Thyroid gland (tissue), 4 donors: ENCODE results near the gene DLG2. TPM values are rescaled to one million over a fixed set of nuclear protein-coding genes. Genes with fewer than 3 reads are reported as not detected.

ENCODE experiments used
- DNase-seq, 2 donors: peaks; one replicate each; pipeline ENCODE4 v3.0.0-alpha.2; 2019
- H3K27ac ChIP-seq, 3 donors: fragments of 200-600 bp; sonication (generic); 1 replicate in 2 of 3; 2 replicates in 1 of 3; pipeline ENCODE4 v1.5.1; 2016 to 2019; ENCODE audit warnings: mild to moderate bottlenecking in 1 of 3, moderate library complexity in 1 of 3
- H3K27me3 ChIP-seq: fragments of 200-600 bp; sonication (generic); one replicate; pipeline ENCODE4 v1.5.1; 2019
- H3K36me3 ChIP-seq, 2 donors: fragments of 200-600 bp; sonication (generic); one replicate each; pipeline ENCODE4 v1.5.1; 2016 to 2019
- H3K4me1 ChIP-seq, 2 donors: fragments of 200-600 bp; sonication (generic); one replicate each; pipeline ENCODE4 v1.5.1; 2017 to 2019
- H3K4me3 ChIP-seq, 3 donors: fragments of 200-600 bp; sonication (generic); replicated peaks in 1 of 3; 1 replicate in 2 of 3; 2 replicates in 1 of 3; pipeline ENCODE4 v1.5.1; 2016; ENCODE audit warnings: mild to moderate bottlenecking in 1 of 3
- H3K9me3 ChIP-seq: fragments of 200-600 bp; sonication (generic); one replicate; pipeline ENCODE4 v1.5.1; 2017
- POLR2A ChIP-seq, 2 donors: fragments of 450-650 bp; IDR thresholded peaks; one replicate each; pipeline ENCODE4 v1.6.1; 2017; ENCODE audit warnings: antibody characterized with exemption in 2 of 2, mild to moderate bottlenecking in 2 of 2, moderate library complexity in 1 of 2
- WGBS, 2 donors: methylation state at CpG; one replicate each; pipeline ENCODE4 v1.1.5; 2017; 5-methylcytosine and 5-hydroxymethylcytosine counted together
- intact Hi-C: fragments of 100-400 bp; cut with DNase I; formaldehyde crosslinking; loops from one replicate; pipeline ENCODE4 v1.15.1; 2023
- total RNA-seq, 4 donors: library from RNA; depleted of rRNA; stranded (reverse); fragments of >200 nt; gene quantifications; one replicate each; pipeline ENCODE4 v1.2.3, GENCODE V29; 2016
- TF ChIP-seq, protein P1 (sequence below), 6 experiments: fragments of 200-600 bp in 3 of 6; fragments of 450-650 bp in 3 of 6; sonication (generic) in 3 of 6; IDR thresholded peaks; one replicate each; pipeline ENCODE4 v1.5.1; 2016 to 2019; ENCODE audit warnings: antibody characterized with exemption in 6 of 6, mild to moderate bottlenecking in 2 of 6, inconsistent platforms in 1 of 6, moderate library complexity in 1 of 6

The DLG2 gene
- total RNA-seq, 4 donors from 2014 or later = 29.4 to 79.4 (median 42.4) TPM

DNA sequence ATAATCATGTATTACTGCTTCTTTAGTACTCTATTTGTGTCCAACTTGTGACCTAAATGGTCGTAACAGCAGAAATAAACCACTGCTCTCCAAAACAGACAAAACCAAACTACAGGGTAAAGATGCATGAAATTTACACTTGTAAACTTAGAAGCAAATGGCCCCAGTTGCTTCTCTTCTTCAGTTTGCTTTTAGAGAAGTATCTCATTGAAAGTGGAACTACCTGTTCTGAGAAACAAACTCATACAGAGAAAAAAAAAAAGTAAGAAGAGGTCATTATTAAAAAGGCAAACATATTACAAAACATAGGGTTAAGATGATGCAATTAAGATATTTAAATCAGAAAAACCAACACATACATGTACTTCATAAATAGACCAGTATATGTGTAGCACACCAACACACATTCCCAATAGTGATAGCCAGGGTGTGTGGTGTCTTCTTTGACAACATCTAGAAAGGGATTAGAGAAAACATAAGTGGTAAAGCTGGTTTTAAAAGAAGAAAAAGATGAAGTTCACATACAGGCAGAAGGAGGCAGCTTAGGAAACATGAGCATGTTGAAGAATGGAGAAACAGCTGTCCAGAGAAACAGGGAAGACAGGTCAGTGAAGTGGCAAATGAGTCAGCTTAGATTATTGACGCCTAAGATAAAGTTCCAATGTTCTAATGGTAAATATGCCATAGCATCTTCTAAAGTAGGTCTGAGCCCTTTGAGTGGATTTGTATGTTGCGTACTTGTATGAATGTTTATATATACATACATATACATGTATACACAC lies 1496.3 kb downstream of the DLG2 start:
- Histone ChIP-seq H3K4me1 (peaks cover 0 to 5% of the 10 kb centered on the region in 2 donors), H3K36me3 (no peaks in the 10 kb centered on the region), H3K9me3 (no peaks in the 10 kb centered on the region), H3K27me3 (no peaks in the 10 kb centered on the region), H3K4me3 (no peak overlapping the region), H3K27ac (no peak overlapping the region)
- no peak for TF ChIP-seq POLR2A (IDR thresholded peaks at IDR 0.05)
- DNase-seq = no peak
- intact Hi-C loops = no loop called here
- WGBS, 2 donors = 91 to 96% methylated on average over 3 of the region's 3 CpGs

DNA sequence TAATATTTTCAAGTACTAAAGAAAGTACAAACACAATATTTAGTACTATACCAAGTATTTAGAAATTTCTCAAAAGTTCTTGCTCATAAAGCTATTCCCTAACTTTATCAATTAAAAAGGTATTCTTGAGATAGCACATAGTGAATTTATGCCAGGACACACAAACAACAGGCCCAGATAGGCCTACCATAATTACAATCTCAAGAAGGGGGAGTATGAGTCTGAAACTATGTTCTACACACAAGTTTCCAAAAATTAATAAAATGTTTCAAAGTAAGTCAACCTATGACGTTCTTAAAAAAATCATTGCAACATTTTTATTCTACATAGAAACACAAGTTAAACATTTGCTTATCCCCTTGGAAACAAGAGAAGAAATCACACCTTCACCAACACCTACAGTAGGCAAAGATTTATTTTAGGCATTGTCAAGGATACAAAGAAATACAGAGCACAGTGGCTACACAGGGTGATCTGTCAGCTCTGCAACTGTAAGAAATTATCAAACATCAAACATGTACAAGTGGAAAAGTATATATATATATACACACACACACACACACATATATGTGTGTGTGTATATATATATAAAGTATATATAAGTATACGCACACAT lies 1497.1 kb downstream of the DLG2 start:
- H3K9me3 ChIP-seq = no peaks in the 10 kb centered on the region
- H3K4me1 ChIP-seq = peaks cover 0 to 5% of the 10 kb centered on the region in 2 donors
- no peaks in the 10 kb centered on the region for H3K27me3 ChIP-seq
- no peak overlapping the region for H3K27ac ChIP-seq
- H3K4me3 ChIP-seq = no peak overlapping the region
- DNase-seq = no peak
- 92 to 95% methylated on average over 2 of the region's 2 CpGs for WGBS, 2 donors
- H3K36me3 ChIP-seq = no peaks in the 10 kb centered on the region
- TF ChIP-seq, protein P1, sequence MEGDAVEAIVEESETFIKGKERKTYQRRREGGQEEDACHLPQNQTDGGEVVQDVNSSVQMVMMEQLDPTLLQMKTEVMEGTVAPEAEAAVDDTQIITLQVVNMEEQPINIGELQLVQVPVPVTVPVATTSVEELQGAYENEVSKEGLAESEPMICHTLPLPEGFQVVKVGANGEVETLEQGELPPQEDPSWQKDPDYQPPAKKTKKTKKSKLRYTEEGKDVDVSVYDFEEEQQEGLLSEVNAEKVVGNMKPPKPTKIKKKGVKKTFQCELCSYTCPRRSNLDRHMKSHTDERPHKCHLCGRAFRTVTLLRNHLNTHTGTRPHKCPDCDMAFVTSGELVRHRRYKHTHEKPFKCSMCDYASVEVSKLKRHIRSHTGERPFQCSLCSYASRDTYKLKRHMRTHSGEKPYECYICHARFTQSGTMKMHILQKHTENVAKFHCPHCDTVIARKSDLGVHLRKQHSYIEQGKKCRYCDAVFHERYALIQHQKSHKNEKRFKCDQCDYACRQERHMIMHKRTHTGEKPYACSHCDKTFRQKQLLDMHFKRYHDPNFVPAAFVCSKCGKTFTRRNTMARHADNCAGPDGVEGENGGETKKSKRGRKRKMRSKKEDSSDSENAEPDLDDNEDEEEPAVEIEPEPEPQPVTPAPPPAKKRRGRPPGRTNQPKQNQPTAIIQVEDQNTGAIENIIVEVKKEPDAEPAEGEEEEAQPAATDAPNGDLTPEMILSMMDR (IDR thresholded peaks at IDR 0.05) = no peak
- TF ChIP-seq POLR2A (IDR thresholded peaks at IDR 0.05) = no peak
- intact Hi-C loops = no loop called here

DNA sequence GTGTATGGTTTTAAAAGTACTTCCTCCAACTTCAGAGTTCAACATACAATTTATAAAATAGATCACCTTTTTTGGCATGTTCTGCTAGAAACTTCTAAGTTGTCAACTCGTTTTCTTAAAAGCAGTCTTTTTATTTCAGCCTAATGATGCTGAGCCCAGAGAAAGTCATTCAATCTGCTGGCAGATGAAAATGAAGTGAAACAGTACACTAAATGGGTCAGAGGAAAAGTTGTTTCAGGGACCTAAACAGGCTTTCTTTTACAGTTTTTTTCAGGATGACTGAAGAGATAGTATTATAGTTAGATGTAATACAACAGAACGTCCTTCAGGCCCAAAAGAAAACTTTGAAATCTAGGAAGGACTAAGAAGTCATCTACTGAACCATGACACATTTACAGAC lies 1498.3 kb downstream of the DLG2 start:
- intact Hi-C loops = no loop called here
- no peaks in the 10 kb centered on the region for H3K9me3 ChIP-seq
- WGBS, 2 donors = 20 to 28% methylated on average over 2 of the region's 2 CpGs
- TF ChIP-seq, protein P1 (IDR thresholded peaks at IDR 0.05) = no peak
- no peak for TF ChIP-seq POLR2A (IDR thresholded peaks at IDR 0.05)
- no peak overlapping the region for H3K4me3 ChIP-seq
- peaks cover 0 to 5% of the 10 kb centered on the region in 2 donors for H3K4me1 ChIP-seq
- H3K27me3 ChIP-seq = no peaks in the 10 kb centered on the region
- H3K36me3 ChIP-seq = no peaks in the 10 kb centered on the region
- no peak for DNase-seq
- H3K27ac ChIP-seq = no peak overlapping the region

DNA sequence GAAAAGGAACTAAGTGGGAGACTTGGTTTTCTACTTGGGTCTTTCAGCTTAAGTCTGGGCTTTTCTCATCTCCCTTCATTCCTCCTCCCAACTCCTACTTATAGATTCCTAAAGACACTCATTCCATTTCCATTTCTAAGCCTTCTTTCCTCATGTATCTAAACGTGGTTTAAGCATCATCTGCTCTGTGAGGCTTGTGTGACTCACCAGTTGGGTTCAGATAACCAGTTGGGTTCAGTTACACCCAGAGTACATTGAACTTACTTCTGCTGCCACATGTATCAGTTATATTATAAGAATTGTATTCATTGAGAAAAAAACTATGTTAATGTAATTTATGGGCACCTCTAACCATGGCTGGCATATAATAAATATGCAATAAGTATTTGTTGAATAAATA lies 1509.8 kb downstream of the DLG2 start:
- H3K27ac ChIP-seq = no peak overlapping the region
- H3K4me1 ChIP-seq = no peaks in the 10 kb centered on the region
- DNase-seq = no peak
- H3K27me3 ChIP-seq = no peaks in the 10 kb centered on the region
- H3K36me3 ChIP-seq = no peaks in the 10 kb centered on the region
- TF ChIP-seq, protein P1 (IDR thresholded peaks at IDR 0.05) = no peak
- TF ChIP-seq POLR2A (IDR thresholded peaks at IDR 0.05) = no peak
- intact Hi-C loops = no loop called here
- 49 to 58% methylated on average over 1 of the region's 1 CpG for WGBS, 2 donors
- H3K4me3 ChIP-seq = no peak overlapping the region
- H3K9me3 ChIP-seq = no peaks in the 10 kb centered on the region

DNA sequence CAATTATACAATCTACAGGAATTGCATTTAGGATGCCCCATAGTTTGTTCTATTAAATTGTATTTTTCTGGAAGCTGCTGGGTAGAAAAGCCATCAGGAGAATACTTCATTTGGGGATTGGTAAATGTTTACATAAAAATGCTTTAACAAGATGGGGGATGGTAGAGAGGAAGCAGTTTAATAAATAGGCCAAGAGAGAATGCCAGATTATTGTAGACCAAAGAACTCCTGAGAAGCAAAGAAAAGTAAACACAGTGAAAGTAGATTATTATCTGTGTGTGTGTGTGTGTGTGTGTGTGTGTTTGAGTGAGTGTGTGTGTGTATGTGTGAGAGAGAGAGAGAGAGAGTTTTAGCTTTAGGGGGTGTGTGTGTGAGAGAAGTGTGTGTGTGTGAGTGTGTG lies 1520.6 kb downstream of the DLG2 start:
- Histone ChIP-seq H3K4me3 (no peak overlapping the region), H3K27me3 (no peaks in the 10 kb centered on the region), H3K4me1 (no peaks in the 10 kb centered on the region), H3K27ac (no peak overlapping the region), H3K36me3 (no peaks in the 10 kb centered on the region), H3K9me3 (no peaks in the 10 kb centered on the region)
- intact Hi-C loops = no loop called here
- TF ChIP-seq POLR2A (IDR thresholded peaks at IDR 0.05) = no peak
- TF ChIP-seq, protein P1 (IDR thresholded peaks at IDR 0.05) = no peak
- no peak for DNase-seq
